Endodermal cell (in vitro differentiated cells): ENCODE measurements around the gene MEX3D. TPM values are rescaled to one million over a fixed set of nuclear protein-coding genes. Genes with fewer than 3 reads are reported as not detected.

ENCODE experiments used
- DNase-seq: peaks from one replicate; pipeline ENCODE4 v3.0.0-alpha.2; 2017
- H3K27ac ChIP-seq: 2 replicates; pipeline ENCODE4 v1.5.1; 2013; ENCODE audit warnings: mild to moderate bottlenecking, low read depth, low read length, moderate library complexity
- H3K27me3 ChIP-seq: 2 replicates; pipeline ENCODE4 v1.6.1; 2013; ENCODE audit warnings: mild to moderate bottlenecking, low read length, moderate library complexity; ENCODE audit not compliant: insufficient read depth, control insufficient read depth, poor library complexity, severe bottlenecking
- H3K36me3 ChIP-seq: 2 replicates; pipeline ENCODE4 v1.7.0; 2013; ENCODE audit warnings: mild to moderate bottlenecking, low read length, moderate library complexity; ENCODE audit not compliant: control insufficient read depth, insufficient read depth
- H3K4me1 ChIP-seq: one replicate; pipeline ENCODE4 v1.7.0; 2013; ENCODE audit warnings: low read length; ENCODE audit not compliant: control insufficient read depth, insufficient read depth
- H3K4me3 ChIP-seq: 2 replicates; pipeline ENCODE4 v1.5.1; 2013; ENCODE audit warnings: mild to moderate bottlenecking, low read length, moderate library complexity
- H3K9ac ChIP-seq: 2 replicates; pipeline ENCODE4 v1.6.1; 2013; ENCODE audit warnings: mild to moderate bottlenecking, low read length, moderate library complexity; ENCODE audit not compliant: poor library complexity, severe bottlenecking; ENCODE audit errors: extremely low read depth
- H3K9me3 ChIP-seq: 2 replicates; pipeline ENCODE4 v1.6.1; 2013; ENCODE audit warnings: mild to moderate bottlenecking, low read length, moderate library complexity; ENCODE audit not compliant: control insufficient read depth
- H3K27ac Mint-ChIP-seq: 2 replicates; pipeline ENCODE4 v1.8.0; 2020; ENCODE audit warnings: mixed read lengths
- H3K27me3 Mint-ChIP-seq: 2 replicates; pipeline ENCODE4 v1.8.0; 2021; ENCODE audit warnings: mild to moderate bottlenecking, mixed read lengths; ENCODE audit not compliant: insufficient read depth
- H3K36me3 Mint-ChIP-seq: 2 replicates; pipeline ENCODE4 v1.8.0; 2020; ENCODE audit warnings: low read depth, mixed read lengths
- H3K4me1 Mint-ChIP-seq: 2 replicates; pipeline ENCODE4 v1.8.0; 2020; ENCODE audit warnings: mixed read lengths
- H3K4me3 Mint-ChIP-seq: 2 replicates; pipeline ENCODE4 v1.8.0; 2020; ENCODE audit warnings: mild to moderate bottlenecking, moderate library complexity, mixed read lengths
- H3K9me3 Mint-ChIP-seq: 2 replicates; pipeline ENCODE4 v1.8.0; 2020; ENCODE audit warnings: mild to moderate bottlenecking, mixed read lengths
- CTCF ChIP-seq: fragments of 200-600 bp; sonication (generic); conservative IDR thresholded peaks from 2 replicates; pipeline ENCODE4 v1.5.0; 2021; ENCODE audit warnings: antibody characterized with exemption, mild to moderate bottlenecking
- WGBS, 2 experiments: methylation state at CpG; one replicate each; pipeline versions ENCODE4 v1.1.5 to v1.1.7; 2013; ENCODE audit warnings: missing lambda C conversion rate in 2 of 2, mixed read lengths in 1 of 2; ENCODE audit not compliant: insufficient coverage in 1 of 2, insufficient read length in 1 of 2; 5-methylcytosine and 5-hydroxymethylcytosine counted together
- total RNA-seq, 2 donors: library from RNA; stranded (reverse); fragmentation: NEBNext Ultra II Directional in 1 of 2; extraction: Animal tissue kit (Norgen Biotek cat#: 25700) in 1 of 2; gene quantifications; 2 replicates in 1 of 2; 3 replicates in 1 of 2; pipeline ENCODE4 v1.2.1, GENCODE V29; 2021

Gene MEX3D
- total RNA-seq, 2 donors from 2014 or later = 94.1 to 103 TPM

- Histone ChIP-seq H3K9me3 (no peaks in the 10 kb centered on the region), H3K9ac (no peak overlapping the region), H3K27me3 (no peaks in the 10 kb centered on the region), H3K4me3 (no peak overlapping the region), H3K36me3 (peaks cover 37% of the 10 kb centered on the region), H3K4me1 (no peaks in the 10 kb centered on the region), H3K27ac (no peak overlapping the region)
- TF ChIP-seq CTCF = no peak
- no peak overlapping the region for H3K4me3 Mint-ChIP-seq
- 95% methylated on average over 60 to 121 of the region's 121 CpGs for WGBS, 2 experiments
- no peak for DNase-seq
- H3K27ac Mint-ChIP-seq = no peak overlapping the region
- H3K27me3 Mint-ChIP-seq = no peaks in the 10 kb centered on the region
- H3K36me3 Mint-ChIP-seq = peaks cover 24% of the 10 kb centered on the region
- H3K9me3 Mint-ChIP-seq = no peaks in the 10 kb centered on the region
- no peaks in the 10 kb centered on the region for H3K4me1 Mint-ChIP-seq
Measured at GRCh38 chr19:1555487-1556389, 12.4 kb downstream of the MEX3D start.

GRCh38 chr19:1554968-1555367 lies 13.2 kb downstream of the MEX3D start:
- no peak overlapping the region for H3K9ac ChIP-seq
- Mint-ChIP-seq H3K9me3 (no peaks in the 10 kb centered on the region), H3K27me3 (no peaks in the 10 kb centered on the region), H3K4me3 (no peak overlapping the region), H3K4me1 (no peaks in the 10 kb centered on the region), H3K36me3 (peaks cover 21% of the 10 kb centered on the region), H3K27ac (no peak overlapping the region)
- H3K4me1 ChIP-seq = no peaks in the 10 kb centered on the region
- no peak overlapping the region for H3K4me3 ChIP-seq
- no peak for DNase-seq
- H3K36me3 ChIP-seq = peaks cover 30% of the 10 kb centered on the region
- 93 to 96% methylated on average over 17 to 24 of the region's 24 CpGs for WGBS, 2 experiments
- H3K9me3 ChIP-seq = no peaks in the 10 kb centered on the region
- TF ChIP-seq CTCF = no peak
- H3K27me3 ChIP-seq = no peaks in the 10 kb centered on the region
- no peak overlapping the region for H3K27ac ChIP-seq

- no peak for TF ChIP-seq CTCF
- Histone ChIP-seq H3K27me3 (no peaks in the 10 kb centered on the region), H3K4me1 (no peaks in the 10 kb centered on the region), H3K9me3 (no peaks in the 10 kb centered on the region), H3K27ac (no peak overlapping the region), H3K9ac (no peak overlapping the region), H3K4me3 (no peak overlapping the region), H3K36me3 (peaks cover 19% of the 10 kb centered on the region)
- no peak overlapping the region for H3K4me3 Mint-ChIP-seq
- peaks cover 18% of the 10 kb centered on the region for H3K36me3 Mint-ChIP-seq
- no peaks in the 10 kb centered on the region for H3K27me3 Mint-ChIP-seq
- no peaks in the 10 kb centered on the region for H3K4me1 Mint-ChIP-seq
- H3K9me3 Mint-ChIP-seq = no peaks in the 10 kb centered on the region
- 90 to 93% methylated on average over 7 to 10 of the region's 10 CpGs for WGBS, 2 experiments
- DNase-seq = no peak
- no peak overlapping the region for H3K27ac Mint-ChIP-seq
Measured at GRCh38 chr19:1553415-1553814, 14.7 kb downstream of the MEX3D start.
